Uterus (tissue), 4 donors: Measurements from ENCODE around the gene PVALB. TPM values are rescaled to one million over a fixed set of nuclear protein-coding genes. Genes with fewer than 3 reads are reported as not detected.

Source experiments
- DNase-seq, 2 donors: peaks; one replicate each; pipeline ENCODE4 v3.0.0-alpha.2; 2019 to 2020
- H3K27ac ChIP-seq, 2 donors: fragments of 200-600 bp; sonication (generic); 1 replicate in 1 of 2; 2 replicates in 1 of 2; pipeline ENCODE4 v1.5.1; 2016 to 2018
- H3K27me3 ChIP-seq, 2 donors: fragments of 200-600 bp; sonication (generic); one replicate each; pipeline ENCODE4 v1.5.1; 2018 to 2019; ENCODE audit warnings: control low read depth in 1 of 2
- H3K36me3 ChIP-seq, 2 donors: fragments of 200-600 bp; sonication (generic); one replicate each; pipeline ENCODE4 v1.5.1; 2019; ENCODE audit warnings: control low read depth in 1 of 2
- H3K4me1 ChIP-seq, 2 donors: fragments of 200-600 bp; sonication (generic); one replicate each; pipeline ENCODE4 v1.5.1; 2018 to 2019; ENCODE audit warnings: control low read depth in 1 of 2
- H3K4me3 ChIP-seq, 2 donors: fragments of 200-600 bp; sonication (generic); 1 replicate in 1 of 2; 2 replicates in 1 of 2; pipeline ENCODE4 v1.5.1; 2018 to 2019; ENCODE audit warnings: mild to moderate bottlenecking in 1 of 2
- H3K9me3 ChIP-seq, 2 donors: fragments of 200-600 bp; sonication (generic); one replicate each; pipeline ENCODE4 v1.5.1; 2019; ENCODE audit warnings: control low read depth in 1 of 2
- CTCF ChIP-seq, 4 experiments: fragments of 200-600 bp in 2 of 4; fragments of 450-650 bp in 2 of 4; sonication (generic) in 2 of 4; IDR thresholded peaks; one replicate each; pipeline ENCODE4 v1.5.1; 2016 to 2019; ENCODE audit warnings: antibody characterized with exemption in 4 of 4, mild to moderate bottlenecking in 2 of 4, moderate library complexity in 1 of 4
- POLR2A ChIP-seq, 2 donors: fragments of 450-650 bp; IDR thresholded peaks; one replicate each; pipeline ENCODE4 v1.6.1; 2016; ENCODE audit warnings: antibody characterized with exemption in 2 of 2, mild to moderate bottlenecking in 1 of 2, moderate library complexity in 1 of 2
- intact Hi-C: fragments of 100-400 bp; cut with DNase I; formaldehyde crosslinking; loops from one replicate; pipeline ENCODE4 v1.15.1; 2023; ENCODE audit warnings: low total_unique reads
- total RNA-seq, 4 donors: library from RNA; depleted of rRNA in 3 of 4; stranded (reverse); fragments of >200 nt in 3 of 4; gene quantifications; one replicate each; pipeline versions ENCODE4 v1.1.0 to v1.2.4, GENCODE V29; 2014 to 2023
- donor health status: DM: yes; HTN: yes; CAD: no.

The PVALB gene
- total RNA-seq, 4 donors from 2014 or later = 2.3 TPM; not detected in 3

- intact Hi-C loops = no loop called here
- Histone ChIP-seq H3K4me3 (peak overlapping the region in 1 of 2 donors; percentile 20), H3K9me3 (no peaks in the 10 kb centered on the region), H3K4me1 (no peaks in the 10 kb centered on the region), H3K27me3 (no peaks in the 10 kb centered on the region), H3K27ac (peak overlapping the region; percentile 61 to 78), H3K36me3 (no peaks in the 10 kb centered on the region)
- TF ChIP-seq CTCF (IDR thresholded peaks at IDR 0.05) (no peak), POLR2A (IDR thresholded peaks at IDR 0.05) (no peak)
- DNase-seq = no peak
Observed at GRCh38 chr22:36776722-36777121, 40.1 kb downstream of the PVALB start.

- peak; percentile 98 to 100 for DNase-seq
- no peaks in the 10 kb centered on the region for H3K4me1 ChIP-seq
- no peaks in the 10 kb centered on the region for H3K36me3 ChIP-seq
- no peaks in the 10 kb centered on the region for H3K27me3 ChIP-seq
- peak within 1 kb of the TSS; percentile 96 to 98 for H3K4me3 ChIP-seq
- peak within 1 kb of the TSS; percentile 91 to 93 for H3K27ac ChIP-seq
- H3K9me3 ChIP-seq = no peaks in the 10 kb centered on the region
- TF ChIP-seq POLR2A (IDR thresholded peaks at IDR 0.05) (peak; percentile 47 to 61), CTCF (IDR thresholded peaks at IDR 0.05) (peak in 1 of 4 experiments; percentile 25)
- intact Hi-C loops = no loop called here
Observed at GRCh38 chr22:36775964-36776669, 40.7 kb downstream of the PVALB start, which contains the start of gene IFT27. Gene IFT27 (minus strand): TSS chr22:36776119. CDS start chr22:36775707, 412 bp downstream.

GRCh38 chr22:36775586-36775963, 41.3 kb downstream of the PVALB start:
- H3K4me3 ChIP-seq = peak overlapping the region; percentile 96 to 98
- no peaks in the 10 kb centered on the region for H3K9me3 ChIP-seq
- peak overlapping the region; percentile 91 to 93 for H3K27ac ChIP-seq
- TF ChIP-seq POLR2A (IDR thresholded peaks at IDR 0.05) = no peak
- no peak for TF ChIP-seq CTCF (IDR thresholded peaks at IDR 0.05)
- peak; percentile 46 to 54 for DNase-seq
- H3K4me1 ChIP-seq = no peaks in the 10 kb centered on the region
- intact Hi-C loops = no loop called here
- no peaks in the 10 kb centered on the region for H3K36me3 ChIP-seq
- no peaks in the 10 kb centered on the region for H3K27me3 ChIP-seq

- H3K9me3 ChIP-seq = no peaks in the 10 kb centered on the region
- no peak for DNase-seq
- H3K36me3 ChIP-seq = no peaks in the 10 kb centered on the region
- H3K27ac ChIP-seq = no peak overlapping the region
- no peaks in the 10 kb centered on the region for H3K27me3 ChIP-seq
- intact Hi-C loops = no loop called here
- no peaks in the 10 kb centered on the region for H3K4me1 ChIP-seq
- no peak overlapping the region for H3K4me3 ChIP-seq
- TF ChIP-seq POLR2A (IDR thresholded peaks at IDR 0.05) (no peak), CTCF (IDR thresholded peaks at IDR 0.05) (peak in 2 of 4 experiments; percentile 9 to 14)
Observed at GRCh38 chr22:36773935-36774334, 42.9 kb downstream of the PVALB start.

- intact Hi-C loops = no loop called here
- DNase-seq = no peak
- H3K4me1 ChIP-seq = no peaks in the 10 kb centered on the region
- H3K36me3 ChIP-seq = no peaks in the 10 kb centered on the region
- no peaks in the 10 kb centered on the region for H3K27me3 ChIP-seq
- H3K27ac ChIP-seq = no peak overlapping the region
- H3K4me3 ChIP-seq = no peak overlapping the region
- TF ChIP-seq CTCF (IDR thresholded peaks at IDR 0.05) (no peak), POLR2A (IDR thresholded peaks at IDR 0.05) (no peak)
- no peaks in the 10 kb centered on the region for H3K9me3 ChIP-seq
Observed at GRCh38 chr22:36772451-36772850, 44.4 kb downstream of the PVALB start.
